ENCODE measurements around the gene IRX4.

Gene IRX4

DNA sequence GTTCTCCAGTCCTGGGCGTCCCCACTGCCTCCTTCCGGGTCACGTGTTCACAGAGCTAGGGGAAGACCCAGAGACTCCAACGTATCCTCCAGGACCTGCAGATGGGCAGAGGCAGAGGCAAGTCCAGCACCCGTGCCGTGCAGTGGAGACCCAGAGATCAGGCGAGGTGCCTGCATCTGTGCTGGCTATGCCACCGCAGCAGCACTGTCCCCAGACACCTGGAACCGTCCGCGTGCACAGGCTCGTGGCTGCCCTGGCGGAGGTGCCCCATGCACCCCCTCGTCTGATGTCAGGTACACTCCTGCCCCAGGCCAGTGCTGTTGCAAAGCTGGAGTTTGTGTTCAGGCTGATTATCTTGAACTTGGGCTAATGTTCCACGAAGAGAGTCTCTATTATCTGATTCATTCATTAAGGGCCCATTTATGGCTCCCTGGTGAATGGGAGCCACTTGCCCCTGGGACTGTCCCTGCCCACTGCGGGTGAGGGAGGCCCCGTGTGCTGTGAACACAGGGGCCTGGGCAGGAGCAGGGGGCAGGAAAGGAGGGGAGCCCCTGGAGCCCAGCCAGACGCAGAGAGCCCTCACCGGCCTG, 13.7 kb downstream of the IRX4 start:
- in situ Hi-C loops (cut with MboI; ENCODE audit: low pct_unique_long_range_greater_than_20kb, low sequenced_read_pairs, unreplicated experiment) = no loop called here
- DNase-seq (ENCODE audit: low spot score) = no peak
- TF ChIP-seq, protein P1, sequence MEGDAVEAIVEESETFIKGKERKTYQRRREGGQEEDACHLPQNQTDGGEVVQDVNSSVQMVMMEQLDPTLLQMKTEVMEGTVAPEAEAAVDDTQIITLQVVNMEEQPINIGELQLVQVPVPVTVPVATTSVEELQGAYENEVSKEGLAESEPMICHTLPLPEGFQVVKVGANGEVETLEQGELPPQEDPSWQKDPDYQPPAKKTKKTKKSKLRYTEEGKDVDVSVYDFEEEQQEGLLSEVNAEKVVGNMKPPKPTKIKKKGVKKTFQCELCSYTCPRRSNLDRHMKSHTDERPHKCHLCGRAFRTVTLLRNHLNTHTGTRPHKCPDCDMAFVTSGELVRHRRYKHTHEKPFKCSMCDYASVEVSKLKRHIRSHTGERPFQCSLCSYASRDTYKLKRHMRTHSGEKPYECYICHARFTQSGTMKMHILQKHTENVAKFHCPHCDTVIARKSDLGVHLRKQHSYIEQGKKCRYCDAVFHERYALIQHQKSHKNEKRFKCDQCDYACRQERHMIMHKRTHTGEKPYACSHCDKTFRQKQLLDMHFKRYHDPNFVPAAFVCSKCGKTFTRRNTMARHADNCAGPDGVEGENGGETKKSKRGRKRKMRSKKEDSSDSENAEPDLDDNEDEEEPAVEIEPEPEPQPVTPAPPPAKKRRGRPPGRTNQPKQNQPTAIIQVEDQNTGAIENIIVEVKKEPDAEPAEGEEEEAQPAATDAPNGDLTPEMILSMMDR (IDR thresholded peaks at IDR 0.05; ENCODE audit: extremely low read depth, insufficient read depth, missing control alignments) = no peak

DNA sequence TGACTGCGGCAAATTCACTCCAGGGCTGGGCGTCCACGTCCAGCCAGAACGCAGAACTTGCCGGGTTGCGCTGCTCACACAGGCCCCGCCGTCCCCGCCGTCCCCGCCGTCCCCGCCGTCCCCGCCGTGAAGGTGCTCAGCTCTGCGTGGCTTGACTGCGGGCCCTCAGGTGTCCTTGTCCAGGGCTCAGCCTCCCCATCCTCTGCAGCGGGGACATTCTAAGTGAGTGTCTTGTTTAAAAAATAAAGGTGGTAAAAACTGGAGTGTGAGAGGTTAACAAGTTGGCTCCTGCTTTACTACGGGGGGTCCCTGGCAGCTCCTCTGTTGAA, 14.9 kb downstream of the IRX4 start:
- DNase-seq (ENCODE audit: low spot score) = no peak
- TF ChIP-seq, protein P1 (IDR thresholded peaks at IDR 0.05; ENCODE audit: extremely low read depth, insufficient read depth, missing control alignments) = no peak
- in situ Hi-C loops (cut with MboI; ENCODE audit: low pct_unique_long_range_greater_than_20kb, low sequenced_read_pairs, unreplicated experiment) = no loop called here

DNA sequence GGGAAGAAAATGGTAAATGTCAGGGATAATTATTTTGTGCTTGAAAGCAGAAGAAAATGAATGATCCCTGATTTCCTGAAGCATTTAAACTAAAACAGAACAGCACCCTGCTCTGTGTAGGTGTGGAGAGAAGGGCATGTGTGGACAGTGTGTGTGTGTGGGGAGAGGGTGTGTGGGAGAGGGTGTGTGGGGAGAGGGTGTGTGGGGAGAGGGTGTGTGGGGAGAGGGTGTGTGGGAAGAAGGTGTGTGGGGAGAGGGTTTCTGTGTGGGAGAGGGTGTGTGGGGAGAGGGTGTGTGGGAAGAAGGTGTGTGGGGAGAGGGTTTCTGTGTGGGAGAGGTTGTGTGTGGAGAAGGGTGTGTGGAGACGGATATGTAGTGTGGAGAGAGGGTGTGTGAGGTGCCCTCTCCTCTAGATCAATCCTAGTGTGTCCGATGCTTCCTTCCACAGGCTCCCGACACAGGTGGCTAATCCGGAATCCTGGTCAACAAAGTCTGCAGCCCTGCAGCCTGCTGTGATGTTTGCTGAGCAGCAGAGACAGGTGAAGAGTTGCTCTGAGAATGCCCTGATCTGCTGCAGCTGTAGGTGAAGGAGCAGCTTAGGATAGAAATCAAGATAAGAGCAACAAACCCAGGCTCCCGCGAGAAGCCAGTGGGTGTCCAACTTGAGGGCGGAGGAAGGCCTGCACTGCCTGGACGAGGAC, 15.5 kb downstream of the IRX4 start:
- DNase-seq (ENCODE audit: low spot score) = no peak
- TF ChIP-seq, protein P1 (IDR thresholded peaks at IDR 0.05; ENCODE audit: extremely low read depth, insufficient read depth, missing control alignments) = no peak
- in situ Hi-C loops (cut with MboI; ENCODE audit: low pct_unique_long_range_greater_than_20kb, low sequenced_read_pairs, unreplicated experiment) = no loop called here

DNA sequence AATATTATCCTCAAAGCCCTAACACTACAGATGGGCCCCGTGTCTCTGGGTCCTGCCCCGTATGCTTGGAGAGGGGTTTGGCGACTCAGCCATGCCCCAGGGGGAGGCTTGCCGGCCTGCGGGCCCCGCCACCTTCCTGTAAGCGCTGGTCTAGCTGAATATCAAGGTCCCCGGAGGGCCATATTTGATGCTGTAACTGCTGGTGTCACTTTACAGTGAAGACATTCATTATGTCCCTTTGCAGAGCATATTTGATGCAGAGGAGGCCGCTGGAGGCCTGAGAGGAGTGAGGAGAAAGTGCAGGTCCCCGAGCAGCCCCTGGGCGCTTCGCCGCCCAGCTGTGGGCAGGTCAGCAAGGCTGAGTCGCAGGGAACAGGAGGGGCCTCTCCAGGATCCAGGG, 16.8 kb downstream of the IRX4 start:
- in situ Hi-C loops (cut with MboI; ENCODE audit: low pct_unique_long_range_greater_than_20kb, low sequenced_read_pairs, unreplicated experiment) = no loop called here
- no peak for DNase-seq (ENCODE audit: low spot score)
- TF ChIP-seq, protein P1 (IDR thresholded peaks at IDR 0.05; ENCODE audit: extremely low read depth, insufficient read depth, missing control alignments) = no peak

DNA sequence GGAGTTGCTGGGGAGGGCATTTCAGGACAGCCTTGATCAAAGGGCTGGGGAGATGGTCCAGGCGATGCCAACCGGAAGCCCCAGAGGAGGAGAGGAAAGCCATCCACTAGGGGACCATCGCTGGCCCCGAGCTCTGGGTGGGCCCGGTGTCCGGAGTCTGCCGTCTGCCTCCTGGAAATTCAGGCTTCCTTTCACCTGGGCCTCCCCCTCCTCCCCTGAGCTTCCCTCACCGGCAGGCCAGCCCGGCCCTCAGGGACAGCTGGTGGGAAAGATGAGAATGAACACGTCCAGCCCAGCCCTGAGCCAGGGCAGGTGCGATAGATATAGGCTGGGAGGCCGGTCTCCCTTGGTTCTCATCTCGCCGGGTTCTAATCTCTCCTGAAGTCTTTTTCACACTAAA, 17.2 kb downstream of the IRX4 start:
- no peak for DNase-seq (ENCODE audit: low spot score)
- TF ChIP-seq, protein P1 (IDR thresholded peaks at IDR 0.05; ENCODE audit: extremely low read depth, insufficient read depth, missing control alignments) = no peak
- in situ Hi-C loops (cut with MboI; ENCODE audit: low pct_unique_long_range_greater_than_20kb, low sequenced_read_pairs, unreplicated experiment) = no loop called here

DNA sequence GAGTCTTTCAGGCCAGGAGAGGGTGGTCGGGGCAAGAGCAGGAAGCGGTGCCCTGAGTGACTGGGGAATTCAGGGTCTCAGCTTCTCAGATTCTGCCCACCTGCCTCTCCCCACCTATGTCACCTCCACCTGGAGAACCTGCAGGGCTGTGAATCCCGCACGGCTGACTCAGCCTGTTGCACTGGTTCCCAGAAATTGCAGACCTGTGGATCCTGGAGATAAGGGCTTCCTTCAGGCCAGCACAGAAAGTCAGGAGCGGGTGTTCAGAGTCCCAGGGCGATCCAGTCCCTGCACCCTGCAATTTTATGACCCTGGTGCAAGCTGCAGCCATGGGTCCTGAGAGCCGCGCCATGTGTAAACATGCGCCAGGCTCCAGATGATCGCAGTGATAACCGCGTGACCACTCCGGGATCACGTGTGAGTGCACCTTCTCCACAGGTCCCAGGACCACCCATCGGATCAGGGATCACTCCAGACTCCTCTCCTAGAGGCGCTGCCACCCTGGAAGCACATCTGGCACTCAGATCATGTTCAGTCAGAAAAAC, 17.8 kb downstream of the IRX4 start:
- TF ChIP-seq, protein P1 (IDR thresholded peaks at IDR 0.05; ENCODE audit: extremely low read depth, insufficient read depth, missing control alignments) = no peak
- no peak for DNase-seq (ENCODE audit: low spot score)
- in situ Hi-C loops (cut with MboI; ENCODE audit: low pct_unique_long_range_greater_than_20kb, low sequenced_read_pairs, unreplicated experiment) = no loop called here
